Epithelial cell of proximal tubule (primary cell): ENCODE data around the gene TPGS2. TPM values are rescaled to one million over a fixed set of nuclear protein-coding genes. Genes with fewer than 3 reads are reported as not detected.
A peak's percentile ranks its signal among the peaks of the same experiment; 100 is the strongest.

Experiments used
- DNase-seq: peaks from one replicate; pipeline ENCODE4 v3.0.0-alpha.2; 2011; ENCODE audit warnings: low read depth
- H3K4me3 ChIP-seq: 2 replicates; pipeline ENCODE4 v1.5.1; 2011; ENCODE audit warnings: low read depth, mild to moderate bottlenecking, low read length
- CTCF ChIP-seq: conservative IDR thresholded peaks from 2 replicates; pipeline ENCODE4 v1.5.1; 2012; ENCODE audit warnings: low read depth, mild to moderate bottlenecking, low read length
- total RNA-seq: library from RNA; depleted of rRNA; stranded (reverse); fragments of >200 nt; gene quantifications from 2 replicates; pipeline ENCODE4 v1.2.3, GENCODE V29; 2015

The TPGS2 gene
- total RNA-seq, 1 donor from 2014 or later = 228 TPM

GRCh38 chr18:36805105-36805504 is 23.7 kb downstream of the TPGS2 start:
- no peak for TF ChIP-seq CTCF
- H3K4me3 ChIP-seq = no peak overlapping the region
- DNase-seq = no peak

- TF ChIP-seq CTCF = no peak
- H3K4me3 ChIP-seq = no peak overlapping the region
These were observed 29.9 kb downstream of the TPGS2 start for GRCh38 chr18:36798738-36799473.

GRCh38 chr18:36792634-36793283 is 36.0 kb downstream of the TPGS2 start:
- no peak overlapping the region for H3K4me3 ChIP-seq
- DNase-seq = no peak
- TF ChIP-seq CTCF = no peak

More at GRCh38 chr18:36798738-36799473, 29.9 kb downstream of the TPGS2 start:
- DNase-seq = no peak

- DNase-seq = peak; percentile 77
- no peak overlapping the region for H3K4me3 ChIP-seq
These were observed 42.1 kb downstream of the TPGS2 start for GRCh38 chr18:36786686-36787085.

GRCh38 chr18:36783792-36784191 is 45.0 kb downstream of the TPGS2 start:
- TF ChIP-seq CTCF = no peak
- no peak for DNase-seq
- H3K4me3 ChIP-seq = no peak overlapping the region

More at GRCh38 chr18:36786686-36787085, 42.1 kb downstream of the TPGS2 start:
- TF ChIP-seq CTCF = no peak

- no peak for DNase-seq
- no peak for TF ChIP-seq CTCF
- H3K4me3 ChIP-seq = no peak overlapping the region
These were observed 46.1 kb downstream of the TPGS2 start for GRCh38 chr18:36782710-36783109.
